Measurements from ENCODE around the gene PTPRG.

The PTPRG gene

GRCh38 chr3:62228467-62228866 lies 667.1 kb downstream of the PTPRG start:
- TF ChIP-seq CTCF (IDR thresholded peaks at IDR 0.05; ENCODE audit: low read depth, low read length, missing control alignments), result no peak
- no peak overlapping the region for H3K4me3 ChIP-seq (ENCODE audit: low read depth, low read length)
- no peak for DNase-seq (ENCODE audit: low read depth)
- in situ Hi-C loops (cut with HindIII; ENCODE audit: low sequenced_read_pairs), result no loop called here

DNA sequence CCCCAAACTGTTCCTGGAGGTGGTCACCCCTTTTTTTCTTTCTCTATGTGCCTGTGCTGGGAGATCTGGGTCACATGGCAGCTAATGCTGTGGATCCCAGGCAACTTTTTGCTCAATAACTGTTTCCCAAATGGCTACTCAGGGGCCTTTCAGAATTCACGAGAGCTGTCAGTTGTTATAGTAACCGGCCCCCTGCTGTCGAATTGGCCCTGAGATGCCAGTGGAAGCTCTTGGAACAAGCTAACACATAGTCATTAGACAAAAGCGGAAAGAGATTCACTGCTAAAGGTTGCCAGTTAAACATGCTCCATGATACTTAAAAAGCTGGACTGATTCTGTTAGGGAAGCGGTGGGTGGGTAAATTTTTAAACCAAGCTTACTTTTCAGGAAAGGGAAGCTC lies 667.8 kb downstream of the PTPRG start:
- DNase-seq (ENCODE audit: low read depth), result peak; percentile 49

GRCh38 chr3:62229908-62230307 lies 668.5 kb downstream of the PTPRG start:
- no peak overlapping the region for H3K4me3 ChIP-seq (ENCODE audit: low read depth, low read length)
- no peak for DNase-seq (ENCODE audit: low read depth)
- in situ Hi-C loops (cut with HindIII; ENCODE audit: low sequenced_read_pairs), result no loop called here
- peak; percentile 45 for TF ChIP-seq CTCF (IDR thresholded peaks at IDR 0.05; ENCODE audit: low read depth, low read length, missing control alignments)

More for the DNA sequence above, 667.8 kb downstream of the PTPRG start:
- H3K4me3 ChIP-seq (ENCODE audit: low read depth, low read length), result no peak overlapping the region
- TF ChIP-seq CTCF (IDR thresholded peaks at IDR 0.05; ENCODE audit: low read depth, low read length, missing control alignments), result no peak
- in situ Hi-C loops (cut with HindIII; ENCODE audit: low sequenced_read_pairs), result no loop called here

DNA sequence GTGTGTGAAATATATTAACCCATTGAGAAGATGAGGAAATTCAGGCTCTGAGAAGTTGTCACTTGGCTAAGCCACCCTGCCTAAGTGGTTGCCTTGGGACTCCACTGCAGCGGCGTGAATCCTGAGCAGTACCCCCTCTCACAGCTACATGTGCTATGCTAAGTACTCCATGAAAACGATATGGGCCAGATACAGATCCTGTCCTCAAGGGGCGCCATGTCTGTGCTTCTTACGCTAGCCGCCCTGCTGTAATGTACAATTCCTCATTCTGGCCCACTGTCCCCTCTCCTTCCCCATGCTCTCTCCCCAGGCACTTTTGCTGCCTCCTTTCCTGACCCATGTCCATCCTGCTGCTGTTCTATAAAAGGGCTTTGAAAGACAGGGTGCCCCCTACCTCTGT lies 671.7 kb downstream of the PTPRG start:
- in situ Hi-C loops (cut with HindIII; ENCODE audit: low sequenced_read_pairs), result no loop called here
- DNase-seq (ENCODE audit: low read depth), result no peak
- no peak overlapping the region for H3K4me3 ChIP-seq (ENCODE audit: low read depth, low read length)
- no peak for TF ChIP-seq CTCF (IDR thresholded peaks at IDR 0.05; ENCODE audit: low read depth, low read length, missing control alignments)

DNA sequence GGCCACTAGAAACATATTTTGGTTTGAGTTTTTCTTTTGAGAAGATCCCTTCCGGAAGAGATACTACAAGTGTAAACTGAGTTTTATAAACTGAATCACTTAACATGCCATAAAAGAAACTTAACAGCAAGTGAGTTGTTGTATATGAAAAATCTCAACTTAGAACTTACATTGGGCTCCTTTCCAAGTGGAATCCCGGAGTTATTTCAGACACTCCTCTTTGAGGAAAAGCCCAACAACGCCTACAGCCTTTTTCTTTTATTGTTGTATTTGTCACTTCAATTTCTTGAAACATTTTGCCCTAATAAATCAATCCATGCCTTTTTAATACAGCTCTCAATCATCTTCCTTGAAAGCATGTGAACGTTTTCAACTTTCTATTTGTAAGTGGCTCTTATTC lies 674.6 kb downstream of the PTPRG start:
- H3K4me3 ChIP-seq (ENCODE audit: low read depth, low read length), result no peak overlapping the region
- in situ Hi-C loops (cut with HindIII; ENCODE audit: low sequenced_read_pairs), result no loop called here
- no peak for TF ChIP-seq CTCF (IDR thresholded peaks at IDR 0.05; ENCODE audit: low read depth, low read length, missing control alignments)
- no peak for DNase-seq (ENCODE audit: low read depth)

GRCh38 chr3:62237286-62237948 lies 676.0 kb downstream of the PTPRG start:
- TF ChIP-seq CTCF (IDR thresholded peaks at IDR 0.05; ENCODE audit: low read depth, low read length, missing control alignments), result no peak
- no peak overlapping the region for H3K4me3 ChIP-seq (ENCODE audit: low read depth, low read length)
- in situ Hi-C loops (cut with HindIII; ENCODE audit: low sequenced_read_pairs), result no loop called here
- DNase-seq (ENCODE audit: low read depth), result no peak

All from astrocyte of the cerebellum (primary cell).